Testis (tissue), 2 donors: ENCODE results near the gene DUS1L.

Experiments used
- POLR2A ChIP-seq: fragments of 450-650 bp; IDR thresholded peaks from one replicate; pipeline ENCODE4 v1.6.1; 2017; ENCODE audit warnings: antibody characterized with exemption, mild to moderate bottlenecking, moderate library complexity
- TF ChIP-seq, protein P1 (sequence below), 3 experiments: fragments of 450-650 bp in 2 of 3; fragments of 200-600 bp in 1 of 3; sonication (generic) in 1 of 3; IDR thresholded peaks; one replicate each; pipeline ENCODE4 v1.5.1; 2016 to 2019; ENCODE audit warnings: antibody characterized with exemption in 3 of 3, mild to moderate bottlenecking in 2 of 3, moderate library complexity in 1 of 3

- TF ChIP-seq, protein P1, sequence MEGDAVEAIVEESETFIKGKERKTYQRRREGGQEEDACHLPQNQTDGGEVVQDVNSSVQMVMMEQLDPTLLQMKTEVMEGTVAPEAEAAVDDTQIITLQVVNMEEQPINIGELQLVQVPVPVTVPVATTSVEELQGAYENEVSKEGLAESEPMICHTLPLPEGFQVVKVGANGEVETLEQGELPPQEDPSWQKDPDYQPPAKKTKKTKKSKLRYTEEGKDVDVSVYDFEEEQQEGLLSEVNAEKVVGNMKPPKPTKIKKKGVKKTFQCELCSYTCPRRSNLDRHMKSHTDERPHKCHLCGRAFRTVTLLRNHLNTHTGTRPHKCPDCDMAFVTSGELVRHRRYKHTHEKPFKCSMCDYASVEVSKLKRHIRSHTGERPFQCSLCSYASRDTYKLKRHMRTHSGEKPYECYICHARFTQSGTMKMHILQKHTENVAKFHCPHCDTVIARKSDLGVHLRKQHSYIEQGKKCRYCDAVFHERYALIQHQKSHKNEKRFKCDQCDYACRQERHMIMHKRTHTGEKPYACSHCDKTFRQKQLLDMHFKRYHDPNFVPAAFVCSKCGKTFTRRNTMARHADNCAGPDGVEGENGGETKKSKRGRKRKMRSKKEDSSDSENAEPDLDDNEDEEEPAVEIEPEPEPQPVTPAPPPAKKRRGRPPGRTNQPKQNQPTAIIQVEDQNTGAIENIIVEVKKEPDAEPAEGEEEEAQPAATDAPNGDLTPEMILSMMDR (IDR thresholded peaks at IDR 0.05), result no peak
- TF ChIP-seq POLR2A, result no peak
Measured at GRCh38 chr17:82110298-82110697, 44.7 kb upstream of the DUS1L start.
